Endothelial cell of umbilical vein (primary cell): Measurements from ENCODE around the gene AXIN2.

Experiments used
- MYC ChIP-seq: IDR thresholded peaks from one replicate; pipeline ENCODE4 v1.6.1; 2011; ENCODE audit warnings: mild to moderate bottlenecking, low read depth, low read length
- POLR2AphosphoS5 ChIP-seq: IDR thresholded peaks from 2 replicates; pipeline ENCODE4 v1.6.1; 2012; ENCODE audit warnings: low read depth, mild to moderate bottlenecking, control low read depth, low read length, moderate library complexity; ENCODE audit not compliant: insufficient read depth

DNA sequence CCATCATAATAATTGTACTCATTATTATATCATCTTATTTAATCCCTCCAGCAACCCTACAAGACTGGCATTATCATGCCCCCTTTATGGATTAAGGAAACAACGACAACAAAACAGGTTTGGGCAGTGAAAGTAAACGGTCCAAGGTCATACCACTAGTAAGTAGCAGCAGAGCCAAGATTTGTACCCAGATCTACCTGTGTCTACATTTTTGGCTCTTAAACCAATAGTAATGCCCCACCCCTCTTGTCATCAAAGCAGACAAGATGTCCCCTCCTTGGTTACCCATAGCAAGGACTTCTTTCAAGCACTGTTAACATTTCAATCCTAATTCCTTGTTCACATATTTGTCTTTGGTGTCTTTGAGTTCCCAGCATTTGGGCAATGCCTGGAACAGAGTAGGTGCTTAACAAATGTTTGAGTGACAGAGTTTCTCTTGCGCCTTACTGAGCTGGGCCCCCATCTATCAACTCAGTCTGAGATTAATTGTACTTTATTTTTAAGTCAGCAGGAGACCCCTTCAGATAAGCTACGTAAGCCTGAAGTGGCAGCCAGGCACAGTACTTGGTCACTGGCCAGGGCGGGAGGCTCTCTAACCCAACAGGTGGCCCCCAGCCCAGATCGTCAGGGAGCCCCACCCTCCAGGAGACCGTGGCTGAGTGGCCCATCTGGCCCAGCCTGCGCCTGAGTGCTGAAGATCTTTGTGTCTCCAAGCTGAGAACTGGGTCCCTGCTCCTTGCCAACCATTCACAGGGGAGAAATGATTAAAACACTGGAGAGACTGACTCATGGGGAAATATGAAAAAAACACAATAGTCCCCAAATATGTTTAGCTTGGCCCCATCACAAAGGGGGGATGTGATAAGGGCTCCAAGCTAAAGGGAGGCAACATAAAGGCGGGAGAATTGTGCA is 75.8 kb downstream of the AXIN2 start:
- TF ChIP-seq MYC (no peak), POLR2AphosphoS5 (no peak)
